Fibroblast of lung (primary cell): ENCODE measurements around the gene TMEM82. TPM values are rescaled to one million over a fixed set of nuclear protein-coding genes. Genes with fewer than 3 reads are reported as not detected.

ENCODE experiments used
- DNase-seq, 2 donors: peaks; one replicate each; pipeline versions ENCODE4 v3.0.0 to v3.0.0-alpha.2; 2010; ENCODE audit warnings: low read depth in 2 of 2
- H2AFZ ChIP-seq: 2 replicates; pipeline ENCODE4 v1.5.1; 2012; ENCODE audit warnings: low read length, control low read depth, inconsistent platforms
- H3K27ac ChIP-seq: 2 replicates; pipeline ENCODE4 v1.5.1; 2011; ENCODE audit warnings: low read length, control low read depth; ENCODE audit not compliant: insufficient read depth
- H3K27me3 ChIP-seq: 2 replicates; pipeline ENCODE4 v1.5.1; 2011; ENCODE audit warnings: mild to moderate bottlenecking, low read length; ENCODE audit not compliant: control insufficient read depth, insufficient read depth
- H3K36me3 ChIP-seq: 2 replicates; pipeline ENCODE4 v1.5.1; 2011; ENCODE audit warnings: low read length; ENCODE audit not compliant: control insufficient read depth, insufficient read depth
- H3K4me1 ChIP-seq: 2 replicates; pipeline ENCODE4 v1.5.1; 2011; ENCODE audit warnings: low read length; ENCODE audit not compliant: control insufficient read depth, insufficient read depth; ENCODE audit errors: extremely low read depth
- H3K4me2 ChIP-seq: 2 replicates; pipeline ENCODE4 v1.5.1; 2011; ENCODE audit warnings: low read length, control low read depth; ENCODE audit not compliant: insufficient read depth; ENCODE audit errors: extremely low read depth
- H3K4me3 ChIP-seq, 4 experiments: fragments of 200-600 bp in 1 of 4; sonication (generic) in 1 of 4; replicated peaks in 1 of 4; 2 replicates each; pipeline ENCODE4 v1.5.1; 2011 to 2016; ENCODE audit warnings: low read length in 4 of 4, low read depth in 3 of 4, mild to moderate bottlenecking in 3 of 4, control low read depth in 2 of 4, inconsistent platforms in 1 of 4, mixed read lengths in 1 of 4; ENCODE audit not compliant: insufficient read depth in 1 of 4; ENCODE audit errors: control extremely low read depth in 1 of 4
- H3K79me2 ChIP-seq: 2 replicates; pipeline ENCODE4 v1.5.1; 2012; ENCODE audit warnings: mild to moderate bottlenecking, low read length, inconsistent platforms; ENCODE audit not compliant: control insufficient read depth, insufficient read depth
- H3K9ac ChIP-seq: 2 replicates; pipeline ENCODE4 v1.5.1; 2011; ENCODE audit warnings: mild to moderate bottlenecking, low read length, control low read depth; ENCODE audit not compliant: insufficient read depth
- H3K9me3 ChIP-seq: 2 replicates; pipeline ENCODE4 v1.5.1; 2012; ENCODE audit warnings: low read depth, low read length; ENCODE audit not compliant: control insufficient read depth, insufficient read depth
- H4K20me1 ChIP-seq: 2 replicates; pipeline ENCODE4 v1.5.1; 2011; ENCODE audit warnings: low read length; ENCODE audit not compliant: control insufficient read depth, insufficient read depth; ENCODE audit errors: extremely low read depth
- CTCF ChIP-seq, 2 donors: IDR thresholded peaks in 1 of 2; conservative IDR thresholded peaks in 1 of 2; 1 replicate in 1 of 2; 2 replicates in 1 of 2; pipeline ENCODE4 v1.5.1; 2011 to 2012; ENCODE audit warnings: low read length in 2 of 2, control low read depth in 1 of 2, inconsistent platforms in 1 of 2, low read depth in 1 of 2, mild to moderate bottlenecking in 1 of 2
- EZH2 ChIP-seq: IDR thresholded peaks from 2 replicates; pipeline ENCODE4 v1.5.1; 2012; ENCODE audit warnings: low read length, control low read depth, mild to moderate bottlenecking; ENCODE audit errors: missing control alignments
- polyA plus RNA-seq, 2 donors: library from polyadenylated mRNA; depleted of rRNA in 1 of 2; stranded (reverse) in 1 of 2; unstranded in 1 of 2; fragments of >200 nt; gene quantifications; 2 replicates each; pipeline ENCODE4 v1.2.1, GENCODE V29; 2011 to 2012; ENCODE audit warnings: missing spikeins in 1 of 2
- total RNA-seq: library from RNA; depleted of rRNA; stranded (reverse); fragments of >200 nt; gene quantifications from 2 replicates; pipeline ENCODE4 v1.2.1, GENCODE V29; 2014

Gene TMEM82
- total and polyA plus RNA-seq, 2 donors (not counting 1 experiment from before 2014, with no cell fraction given): not detected

- H3K36me3 ChIP-seq: peaks cover 5% of the 10 kb centered on the region
- no peak overlapping the region for H2AFZ ChIP-seq
- peak overlapping the region in 2 of 4 experiments; percentile 42 to 71 for H3K4me3 ChIP-seq
- DNase-seq: peak in 1 of 2 donors; percentile 35
- H3K4me1 ChIP-seq: peaks cover 16% of the 10 kb centered on the region
- H3K27me3 ChIP-seq: no peaks in the 10 kb centered on the region
- peaks cover 4% of the 10 kb centered on the region for H3K79me2 ChIP-seq
- peak overlapping the region; percentile 29 for H3K4me2 ChIP-seq
- H4K20me1 ChIP-seq: no peaks in the 10 kb centered on the region
- TF ChIP-seq CTCF (conservative IDR thresholded peaks at IDR 0.05 in 1 of 2, IDR thresholded peaks at IDR 0.05 in 1 of 2; ENCODE audit: low read depth in 1 of 2, low read length in 2 of 2) (no peak), EZH2 (no peak)
- H3K27ac ChIP-seq: peak overlapping the region; percentile 69
- no peaks in the 10 kb centered on the region for H3K9me3 ChIP-seq
- no peak overlapping the region for H3K9ac ChIP-seq
Measured at GRCh38 chr1:15761366-15762128, 19.2 kb downstream of the TMEM82 start.

- DNase-seq: no peak
- H4K20me1 ChIP-seq: no peaks in the 10 kb centered on the region
- no peak overlapping the region for H3K4me2 ChIP-seq
- peaks cover 5% of the 10 kb centered on the region for H3K36me3 ChIP-seq
- H2AFZ ChIP-seq: no peak overlapping the region
- H3K79me2 ChIP-seq: peaks cover 4% of the 10 kb centered on the region
- TF ChIP-seq CTCF (conservative IDR thresholded peaks at IDR 0.05 in 1 of 2, IDR thresholded peaks at IDR 0.05 in 1 of 2; ENCODE audit: low read depth in 1 of 2, low read length in 2 of 2): no peak
- TF ChIP-seq EZH2: no peak
- H3K9ac ChIP-seq: no peak overlapping the region
- H3K4me3 ChIP-seq: no peak overlapping the region
- no peaks in the 10 kb centered on the region for H3K27me3 ChIP-seq
- H3K4me1 ChIP-seq: peaks cover 16% of the 10 kb centered on the region
- no peak overlapping the region for H3K27ac ChIP-seq
- no peaks in the 10 kb centered on the region for H3K9me3 ChIP-seq
Measured at GRCh38 chr1:15762546-15762945, 20.2 kb downstream of the TMEM82 start.

GRCh38 chr1:15764269-15764764 lies 22.0 kb downstream of the TMEM82 start:
- no peak for DNase-seq
- Histone ChIP-seq H3K27ac (no peak overlapping the region), H3K4me2 (no peak overlapping the region), H3K27me3 (no peaks in the 10 kb centered on the region), H3K4me1 (peaks cover 10% of the 10 kb centered on the region), H3K9ac (no peak overlapping the region), H3K4me3 (no peak overlapping the region), H4K20me1 (no peaks in the 10 kb centered on the region), H3K79me2 (peaks cover 4% of the 10 kb centered on the region), H3K9me3 (no peaks in the 10 kb centered on the region), H2AFZ (no peak overlapping the region), H3K36me3 (peaks cover 5% of the 10 kb centered on the region)
- no peak for TF ChIP-seq CTCF (conservative IDR thresholded peaks at IDR 0.05 in 1 of 2, IDR thresholded peaks at IDR 0.05 in 1 of 2; ENCODE audit: low read depth in 1 of 2, low read length in 2 of 2)
- no peak for TF ChIP-seq EZH2
